Sciatic nerve (tissue), 2 donors: ENCODE data around the gene CHRNB1. TPM values are rescaled to one million over a fixed set of nuclear protein-coding genes. Genes with fewer than 3 reads are reported as not detected.
A peak's percentile ranks its signal among the peaks of the same experiment; 100 is the strongest.
"Not testable (repeated sequence)": the region's sequence is repeated elsewhere in the genome, so short reads cannot be mapped to it uniquely, and the experiment has no call there.

Experiments used
- ATAC-seq: fragments of 200-7000 bp; cut with Tn5 transposase; one replicate; pipeline ENCODE4 v1.9.1; 2020; ENCODE audit warnings: mild to moderate bottlenecking, moderate library complexity
- DNase-seq: peaks from one replicate; pipeline ENCODE4 v3.0.0-alpha.2; 2020; ENCODE audit warnings: low spot score
- intact Hi-C: fragments of 100-400 bp; cut with DNase I; formaldehyde crosslinking; loops from one replicate; pipeline ENCODE4 v1.14.2; 2022
- total RNA-seq: library from RNA; stranded (reverse); fragmentation: NEBNext Ultra II Directional; extraction: Animal tissue kit (Norgen Biotek cat#: 25700); gene quantifications from one replicate; pipeline ENCODE4 v1.2.1, GENCODE V29; 2021
- donor health status: DM: no; HTN: no; CAD: no.
- donor health status: DM: no; HTN: no; CAD: no.

The CHRNB1 gene
- total RNA-seq, 1 donor from 2014 or later, result 6.3 TPM

- peak; percentile 77 for DNase-seq
- intact Hi-C loops, result no loop called here
- ATAC-seq, result peak; percentile 8
Measured at GRCh38 chr17:7478276-7479212, 33.7 kb downstream of the CHRNB1 start.

- DNase-seq (peak; percentile 82), ATAC-seq (no peak)
- intact Hi-C loops, result no loop called here
Measured at GRCh38 chr17:7479213-7480088, 34.6 kb downstream of the CHRNB1 start, which contains the start of gene ZBTB4. ZBTB4 (minus strand) TSS chr17:7479631; CDS start chr17:7466801, 12,830 bp downstream.

- DNase-seq, result no peak
- no peak for ATAC-seq
- intact Hi-C loops, result no loop called here
Measured at GRCh38 chr17:7480089-7480384, 35.2 kb downstream of the CHRNB1 start.

GRCh38 chr17:7481275-7481674, 36.4 kb downstream of the CHRNB1 start, which contains the start of gene SLC35G6:
SLC35G6 (plus strand) TSS chr17:7481446; CDS start chr17:7481517, 71 bp downstream.
- ATAC-seq, DNase-seq, intact Hi-C loops: not testable (repeated sequence)

- intact Hi-C loops, DNase-seq, ATAC-seq: not testable (repeated sequence)
Measured at GRCh38 chr17:7481842-7482741, 37.2 kb downstream of the CHRNB1 start.

- ATAC-seq, intact Hi-C loops, DNase-seq: not testable (repeated sequence)
Measured at GRCh38 chr17:7482742-7483088, 37.9 kb downstream of the CHRNB1 start.

GRCh38 chr17:7483255-7484066, 38.6 kb downstream of the CHRNB1 start:
- intact Hi-C loops, result no loop called here
- peak; percentile 82 for ATAC-seq
- DNase-seq, result peak; percentile 97

- ATAC-seq (peak; percentile 89), DNase-seq (peak; percentile 99)
Measured at GRCh38 chr17:7484067-7484918, 39.4 kb downstream of the CHRNB1 start, which contains the start of gene POLR2A. POLR2A (plus strand) TSS chr17:7484366.

GRCh38 chr17:7484919-7485377, 40.1 kb downstream of the CHRNB1 start:
- ATAC-seq, result no peak
- intact Hi-C loops, result no loop called here
- no peak for DNase-seq

More at GRCh38 chr17:7484067-7484918, 39.4 kb downstream of the CHRNB1 start, which contains the start of gene POLR2A:
- intact Hi-C loops, result no loop called here

GRCh38 chr17:7486181-7486580, 41.3 kb downstream of the CHRNB1 start:
- DNase-seq (no peak), ATAC-seq (no peak)
- intact Hi-C loops, result no loop called here

GRCh38 chr17:7490144-7490543, 45.3 kb downstream of the CHRNB1 start:
- intact Hi-C loops, result no loop called here
- no peak for ATAC-seq
- no peak for DNase-seq

GRCh38 chr17:7491583-7491982, 46.7 kb downstream of the CHRNB1 start:
- no peak for DNase-seq
- ATAC-seq, result no peak
- intact Hi-C loops, result no loop called here

- ATAC-seq (no peak), DNase-seq (no peak)
- intact Hi-C loops, result no loop called here
Measured at GRCh38 chr17:7493941-7494340, 49.1 kb downstream of the CHRNB1 start.

GRCh38 chr17:7495906-7496434, 51.1 kb downstream of the CHRNB1 start:
- intact Hi-C loops, result no loop called here
- DNase-seq (no peak), ATAC-seq (no peak)

GRCh38 chr17:7496470-7497183, 51.8 kb downstream of the CHRNB1 start:
- DNase-seq (no peak), ATAC-seq (peak; percentile 27)
- intact Hi-C loops, result no loop called here

- intact Hi-C loops, result no loop called here
- ATAC-seq (peak; percentile 14), DNase-seq (no peak)
Measured at GRCh38 chr17:7497228-7497627, 52.4 kb downstream of the CHRNB1 start.
